GM21390 (cell line): ENCODE measurements around the gene ZBTB26.

Experiments used
- ATAC-seq: cut with Tn5 transposase; IDR thresholded peaks from one replicate; pipeline ENCODE4 v1.9.1; 2021; ENCODE audit not compliant: unreplicated experiment

Gene ZBTB26

GRCh38 chr9:122931226-122932121 is at the start of gene ZBTB26:
Gene ZBTB26, minus strand, starts transcription at chr9:122931512. Its CDS starts 11,578 bp downstream, at chr9:122919934.
- peak; percentile 96 for ATAC-seq

GRCh38 chr9:122978601-122979000 is 47.3 kb upstream of the ZBTB26 start:
- ATAC-seq: no peak

GRCh38 chr9:122975196-122975595 is 43.9 kb upstream of the ZBTB26 start:
- no peak for ATAC-seq

- ATAC-seq: no peak
Observed at GRCh38 chr9:122961139-122961538, 29.8 kb upstream of the ZBTB26 start.

GRCh38 chr9:122955961-122956360 is 24.6 kb upstream of the ZBTB26 start:
- no peak for ATAC-seq

GRCh38 chr9:122954253-122954691 is 23.0 kb upstream of the ZBTB26 start:
- no peak for ATAC-seq

GRCh38 chr9:122951056-122951455 is 19.7 kb upstream of the ZBTB26 start:
- ATAC-seq: no peak

GRCh38 chr9:122950263-122950662 is 19.0 kb upstream of the ZBTB26 start:
- no peak for ATAC-seq

GRCh38 chr9:122949696-122950095 is 18.4 kb upstream of the ZBTB26 start:
- ATAC-seq: no peak

GRCh38 chr9:122948313-122948712 is 17.0 kb upstream of the ZBTB26 start:
- ATAC-seq: no peak

GRCh38 chr9:122946461-122947005 is 15.2 kb upstream of the ZBTB26 start:
- no peak for ATAC-seq

GRCh38 chr9:122944960-122945888 is 13.9 kb upstream of the ZBTB26 start:
- ATAC-seq: no peak

GRCh38 chr9:122941582-122942234 is 10.4 kb upstream of the ZBTB26 start:
- ATAC-seq: no peak

GRCh38 chr9:122940749-122941581 is 9.7 kb upstream of the ZBTB26 start, which contains the start of gene RABGAP1:
Gene RABGAP1, plus strand, starts transcription at chr9:122941020. Its CDS starts 16,040 bp downstream, at chr9:122957060.
- ATAC-seq: peak; percentile 99

GRCh38 chr9:122940454-122940748 is 9.1 kb upstream of the ZBTB26 start:
- no peak for ATAC-seq

- ATAC-seq: no peak
Observed at GRCh38 chr9:122939601-122940000, 8.3 kb upstream of the ZBTB26 start.

GRCh38 chr9:122936883-122937282 is 5.6 kb upstream of the ZBTB26 start:
- no peak for ATAC-seq

- no peak for ATAC-seq
Observed at GRCh38 chr9:122936464-122936863, 5.2 kb upstream of the ZBTB26 start.

GRCh38 chr9:122930541-122931225 is 629 bp downstream of the ZBTB26 start:
- ATAC-seq: no peak
